HAP-1 (cell line): Measurements from ENCODE around the gene PF4V1.

ENCODE experiments used
- DNase-seq, 2 experiments: peaks; one replicate each; pipeline ENCODE4 v3.0.0-alpha.2; 2016 to 2020; ENCODE audit warnings: low spot score in 2 of 2
- H3K27me3 ChIP-seq: fragments of 250-450 bp; sonication (Bioruptor Pico); 2 replicates; pipeline ENCODE4 v1.5.1; 2020; ENCODE audit warnings: low read depth, mild to moderate bottlenecking, moderate library complexity
- H3K36me3 ChIP-seq: fragments of 250-450 bp; sonication (Bioruptor Pico); replicated peaks from 2 replicates; pipeline ENCODE4 v1.5.1; 2020; ENCODE audit warnings: mild to moderate bottlenecking
- H3K4me1 ChIP-seq: fragments of 250-450 bp; sonication (Bioruptor Pico); 2 replicates; pipeline ENCODE4 v1.5.1; 2020; ENCODE audit warnings: mild to moderate bottlenecking
- H3K4me3 ChIP-seq: fragments of 250-450 bp; sonication (Bioruptor Pico); 2 replicates; pipeline ENCODE4 v1.5.1; 2020; ENCODE audit warnings: mild to moderate bottlenecking, moderate library complexity
- H3K9me3 ChIP-seq: fragments of 250-450 bp; sonication (Bioruptor Pico); 2 replicates; pipeline ENCODE4 v1.5.1; 2020; ENCODE audit warnings: mild to moderate bottlenecking, moderate library complexity
- in situ Hi-C: fragments of 300-500 bp; cut with MboI; formaldehyde crosslinking; loops from 3 replicates; pipeline ENCODE4 v1.14.3; 2020; ENCODE audit warnings: low sequenced_read_pairs, inconsistent platforms, mixed read lengths

The PF4V1 gene

DNA sequence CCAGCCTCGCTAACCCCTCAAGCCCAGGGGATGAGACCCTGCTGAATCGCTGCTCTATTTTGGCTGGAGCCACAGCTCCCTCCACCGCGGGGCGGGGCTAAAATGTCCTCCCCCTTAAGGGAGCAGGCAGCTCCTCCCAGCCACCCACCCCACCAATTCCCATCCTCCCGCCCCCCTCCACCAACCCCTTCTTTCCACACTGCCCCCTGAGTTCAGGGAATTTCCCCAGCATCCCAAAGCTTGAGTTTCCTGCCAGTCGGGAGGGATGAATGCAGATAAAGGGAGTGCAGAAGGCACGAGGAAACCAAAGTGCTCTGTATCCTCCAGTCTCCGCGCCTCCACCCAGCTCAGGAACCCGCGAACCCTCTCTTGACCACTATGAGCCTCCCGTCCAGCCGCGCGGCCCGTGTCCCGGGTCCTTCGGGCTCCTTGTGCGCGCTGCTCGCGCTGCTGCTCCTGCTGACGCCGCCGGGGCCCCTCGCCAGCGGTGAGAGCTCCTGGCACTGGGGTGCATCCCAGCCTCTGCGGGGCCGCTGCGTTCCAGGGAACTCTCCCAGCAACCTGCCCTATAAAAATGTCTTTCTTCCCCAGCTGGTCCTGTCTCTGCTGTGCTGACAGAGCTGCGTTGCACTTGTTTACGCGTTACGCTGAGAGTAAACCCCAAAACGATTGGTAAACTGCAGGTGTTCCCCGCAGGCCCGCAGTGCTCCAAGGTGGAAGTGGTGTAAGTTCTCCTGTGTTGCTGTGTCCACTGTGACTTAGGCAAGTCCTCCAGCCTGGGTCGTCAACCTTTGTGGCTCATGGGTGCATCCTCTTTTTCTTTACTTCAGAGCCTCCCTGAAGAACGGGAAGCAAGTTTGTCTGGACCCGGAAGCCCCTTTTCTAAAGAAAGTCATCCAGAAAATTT lies 16.5 kb upstream of the PF4V1 start, which contains the start of gene CXCL6:
TSS of gene CXCL6 (plus strand) at position 306 of the 907 bp plus-strand sequence. CDS start at position 379, 73 bp downstream.
- DNase-seq: no peak
- in situ Hi-C loops: no loop called here
- Histone ChIP-seq H3K9me3 (no peaks in the 10 kb centered on the region), H3K4me3 (no peak within 1 kb of the TSS), H3K27me3 (no peaks in the 10 kb centered on the region; the same call in 1 of the 2 replicates), H3K36me3 (no peaks in the 10 kb centered on the region), H3K4me1 (no peaks in the 10 kb centered on the region)

DNA sequence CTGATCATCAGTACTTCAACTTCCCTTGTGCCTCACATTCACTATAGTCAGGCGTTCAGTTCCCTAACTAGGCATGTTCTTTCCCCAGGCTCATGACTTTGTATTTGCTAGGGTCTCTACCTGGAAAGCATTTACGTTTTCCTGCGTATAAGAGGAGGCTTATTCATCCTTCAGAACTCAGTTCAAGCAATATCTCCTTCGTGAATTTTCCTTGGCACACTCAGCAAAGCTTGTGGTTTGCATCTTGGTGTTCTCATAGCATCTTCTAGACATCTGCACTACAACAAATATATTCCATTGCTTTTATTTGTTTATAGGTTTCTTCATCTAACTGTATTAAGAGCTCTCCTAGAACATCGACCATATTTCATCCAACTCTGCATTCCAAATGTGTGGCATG lies 14.0 kb upstream of the PF4V1 start:
- DNase-seq: no peak
- no peaks in the 10 kb centered on the region for H3K4me1 ChIP-seq
- in situ Hi-C loops: no loop called here
- no peak overlapping the region for H3K4me3 ChIP-seq
- H3K27me3 ChIP-seq: no peaks in the 10 kb centered on the region; the same call in 1 of the 2 replicates
- H3K9me3 ChIP-seq: no peaks in the 10 kb centered on the region
- H3K36me3 ChIP-seq: no peaks in the 10 kb centered on the region

DNA sequence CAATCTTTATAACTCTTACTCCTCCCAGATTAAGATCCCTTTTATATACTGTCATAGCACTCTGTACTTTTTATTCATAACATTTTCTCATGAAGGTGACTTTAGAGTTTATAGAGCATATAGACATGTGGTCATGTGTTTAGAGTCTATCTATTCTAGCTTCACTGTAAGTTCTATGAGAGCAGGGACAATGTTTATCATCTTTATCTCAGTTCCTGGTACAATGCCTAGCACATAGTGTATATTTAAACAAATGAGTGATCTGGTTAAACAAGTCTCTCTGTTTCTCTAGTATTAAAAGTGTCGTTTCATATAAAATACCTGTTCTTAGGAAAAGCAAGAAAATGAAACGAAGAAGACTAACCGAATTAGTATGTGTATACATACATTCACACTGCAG lies 13.4 kb upstream of the PF4V1 start:
- in situ Hi-C loops: no loop called here
- Histone ChIP-seq H3K27me3 (no peaks in the 10 kb centered on the region; the same call in 1 of the 2 replicates), H3K4me1 (no peaks in the 10 kb centered on the region), H3K36me3 (no peaks in the 10 kb centered on the region), H3K4me3 (no peak overlapping the region), H3K9me3 (no peaks in the 10 kb centered on the region)
- DNase-seq: no peak

DNA sequence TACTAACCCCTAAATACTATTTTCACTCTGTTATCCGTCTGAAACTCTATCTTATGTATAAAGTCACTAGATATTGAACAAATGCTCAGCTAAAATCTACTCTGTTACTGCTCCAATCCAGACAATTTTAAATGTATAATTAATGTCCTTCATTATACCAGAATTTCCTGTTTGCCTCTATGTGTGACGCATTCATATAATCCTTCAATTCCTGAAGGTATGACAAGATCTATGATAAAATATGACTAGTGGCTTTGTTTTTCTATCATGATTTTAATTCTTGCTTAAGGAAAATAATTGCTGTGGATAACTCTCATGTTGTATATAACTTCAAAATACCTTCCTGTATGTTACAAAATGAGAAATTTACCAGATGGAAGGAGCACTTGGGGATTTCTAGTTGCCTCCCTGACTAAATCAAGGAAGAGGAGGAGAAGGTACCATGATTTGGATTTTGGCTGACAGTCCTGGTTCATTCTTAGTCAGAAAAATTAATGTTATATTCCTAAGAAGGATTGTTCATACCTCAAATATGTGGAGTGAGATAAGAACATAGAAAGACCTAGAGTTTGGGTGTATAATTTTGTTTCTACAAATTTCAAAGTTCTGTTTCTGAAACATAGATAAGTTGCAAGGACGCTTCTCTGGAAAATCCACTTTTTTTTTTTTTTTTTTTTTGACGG lies 11.7 kb upstream of the PF4V1 start:
- in situ Hi-C loops: no loop called here
- DNase-seq: no peak
- no peaks in the 10 kb centered on the region for H3K36me3 ChIP-seq

DNA sequence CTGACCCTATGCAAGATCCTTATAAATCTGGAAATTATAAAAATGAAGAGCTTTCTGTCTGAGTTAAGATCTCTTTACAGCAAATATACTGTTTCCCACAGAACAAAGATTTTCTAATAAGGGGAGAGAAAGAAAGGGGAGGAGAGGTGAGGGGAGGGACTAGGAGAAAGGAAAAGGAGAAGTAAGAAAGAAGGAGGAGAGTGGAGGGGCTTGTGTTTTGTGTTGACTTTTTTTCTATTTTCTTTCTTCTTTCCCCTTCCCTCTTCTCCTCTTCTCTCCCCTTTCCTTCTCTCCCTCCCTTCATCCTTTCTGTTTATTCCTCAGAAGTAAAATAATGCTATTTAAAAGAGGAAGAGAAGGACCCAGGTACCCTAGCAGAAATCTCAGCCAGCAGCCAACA lies 10.4 kb upstream of the PF4V1 start:
- in situ Hi-C loops: no loop called here
- Histone ChIP-seq H3K27me3 (no peaks in the 10 kb centered on the region; the same call in 1 of the 2 replicates), H3K4me3 (no peak overlapping the region), H3K4me1 (no peaks in the 10 kb centered on the region), H3K9me3 (no peaks in the 10 kb centered on the region), H3K36me3 (no peaks in the 10 kb centered on the region)
- DNase-seq: no peak

More for the DNA sequence above, 11.7 kb upstream of the PF4V1 start:
- no peaks in the 10 kb centered on the region; the same call in 1 of the 2 replicates for H3K27me3 ChIP-seq
- no peak overlapping the region for H3K4me3 ChIP-seq
- no peaks in the 10 kb centered on the region for H3K4me1 ChIP-seq
- no peaks in the 10 kb centered on the region for H3K9me3 ChIP-seq

DNA sequence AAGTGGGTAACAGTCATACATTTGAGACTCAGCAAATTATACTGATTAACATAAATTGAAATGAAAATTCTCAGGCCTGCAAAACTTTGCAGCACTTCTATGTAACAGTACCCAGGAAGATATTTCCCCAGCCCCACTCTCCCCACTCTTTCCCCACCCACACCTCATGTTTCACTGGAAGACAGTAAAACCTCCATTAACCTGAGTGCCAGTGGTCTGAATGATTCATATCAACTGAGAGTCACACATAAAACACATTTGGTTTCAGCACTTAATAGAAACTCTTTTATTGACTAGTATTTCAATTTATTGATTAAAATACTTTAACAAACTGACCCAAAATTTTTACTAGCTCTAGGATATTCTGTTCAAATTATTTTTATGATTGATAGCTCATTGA lies 9.7 kb upstream of the PF4V1 start:
- in situ Hi-C loops: no loop called here
- no peaks in the 10 kb centered on the region for H3K27me3 ChIP-seq
- H3K4me3 ChIP-seq: no peak overlapping the region
- H3K9me3 ChIP-seq: no peaks in the 10 kb centered on the region
- no peaks in the 10 kb centered on the region for H3K4me1 ChIP-seq
- no peaks in the 10 kb centered on the region for H3K36me3 ChIP-seq
- no peak for DNase-seq

DNA sequence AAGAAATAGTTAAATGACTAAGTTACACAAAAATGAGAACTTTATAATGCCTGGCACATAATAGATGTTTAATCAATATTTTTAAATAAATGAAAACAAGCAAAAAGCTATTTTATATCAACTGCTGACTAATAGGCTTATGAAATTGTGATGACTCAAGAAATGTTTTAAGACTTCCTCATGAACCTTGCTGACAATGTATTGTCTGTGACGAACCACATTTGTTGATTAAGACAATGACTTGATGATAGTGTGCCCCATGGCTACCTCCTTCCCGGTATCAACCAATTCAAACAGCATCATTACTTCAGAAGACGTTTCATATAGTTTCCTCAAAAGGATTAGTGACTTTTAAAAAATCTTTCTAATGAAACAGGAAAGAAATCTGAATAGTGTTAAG lies 8.8 kb upstream of the PF4V1 start:
- Histone ChIP-seq H3K36me3 (no peaks in the 10 kb centered on the region), H3K4me3 (no peak overlapping the region), H3K4me1 (no peaks in the 10 kb centered on the region), H3K9me3 (no peaks in the 10 kb centered on the region), H3K27me3 (no peaks in the 10 kb centered on the region)
- in situ Hi-C loops: no loop called here
- no peak for DNase-seq

DNA sequence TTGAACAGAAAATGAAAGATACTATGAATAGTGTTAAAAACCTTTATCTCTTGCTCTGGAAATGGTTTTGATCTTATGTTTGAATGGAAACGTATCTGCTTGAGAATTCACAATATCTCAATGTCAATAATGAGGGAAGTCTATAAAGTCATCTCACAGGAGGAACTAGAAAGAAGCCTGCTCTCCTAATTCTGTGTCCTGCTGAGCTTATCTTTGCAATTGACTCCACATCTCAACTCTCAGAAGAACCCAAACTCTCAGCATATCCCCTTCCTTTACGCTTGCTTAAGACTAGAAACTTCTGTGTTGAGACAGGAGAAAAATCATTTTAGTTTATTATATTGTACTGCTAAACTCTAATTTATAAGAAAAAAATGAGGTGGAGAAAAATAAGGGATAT lies 8.3 kb upstream of the PF4V1 start:
- in situ Hi-C loops: no loop called here
- H3K4me1 ChIP-seq: no peaks in the 10 kb centered on the region

DNA sequence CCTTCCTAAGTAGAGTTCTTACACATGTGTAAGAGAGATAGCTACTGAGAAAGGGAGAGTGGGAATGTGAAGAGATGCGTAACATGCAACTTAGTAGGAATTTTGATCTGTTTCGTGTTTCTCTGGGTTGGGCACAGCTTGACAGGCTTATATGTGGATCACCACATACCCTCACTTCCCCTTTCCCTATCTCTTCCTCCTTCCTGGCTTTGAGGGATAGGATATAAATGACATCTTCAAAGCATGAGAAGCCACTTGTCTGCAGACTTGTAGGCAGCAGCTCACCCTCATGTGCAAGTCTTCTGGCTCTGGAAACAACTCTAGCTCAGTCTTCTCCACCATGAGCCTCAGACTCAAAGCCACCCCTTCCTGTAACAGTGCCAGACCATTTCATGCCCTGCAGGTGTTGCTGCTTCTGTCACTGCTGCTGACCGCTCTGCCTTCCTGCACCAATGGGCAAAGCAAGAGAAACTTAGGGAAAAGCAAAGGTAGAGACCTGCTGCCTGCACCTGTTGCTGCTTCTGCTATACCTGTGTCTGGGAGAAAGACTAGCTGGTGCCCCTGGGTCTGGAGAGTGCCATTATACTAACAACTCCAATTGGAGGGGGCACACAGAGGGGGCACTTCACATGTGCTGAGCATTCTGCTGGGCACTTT lies 5.4 kb upstream of the PF4V1 start:
- H3K9me3 ChIP-seq: no peaks in the 10 kb centered on the region
- H3K27me3 ChIP-seq: no peaks in the 10 kb centered on the region
- H3K4me3 ChIP-seq: no peak overlapping the region
- H3K4me1 ChIP-seq: no peaks in the 10 kb centered on the region
- in situ Hi-C loops: no loop called here
- DNase-seq: no peak
- H3K36me3 ChIP-seq: no peaks in the 10 kb centered on the region

More for the DNA sequence above, 8.3 kb upstream of the PF4V1 start:
- no peak for DNase-seq
- H3K36me3 ChIP-seq: no peaks in the 10 kb centered on the region
- no peaks in the 10 kb centered on the region for H3K27me3 ChIP-seq
- H3K9me3 ChIP-seq: no peaks in the 10 kb centered on the region
- H3K4me3 ChIP-seq: no peak overlapping the region

DNA sequence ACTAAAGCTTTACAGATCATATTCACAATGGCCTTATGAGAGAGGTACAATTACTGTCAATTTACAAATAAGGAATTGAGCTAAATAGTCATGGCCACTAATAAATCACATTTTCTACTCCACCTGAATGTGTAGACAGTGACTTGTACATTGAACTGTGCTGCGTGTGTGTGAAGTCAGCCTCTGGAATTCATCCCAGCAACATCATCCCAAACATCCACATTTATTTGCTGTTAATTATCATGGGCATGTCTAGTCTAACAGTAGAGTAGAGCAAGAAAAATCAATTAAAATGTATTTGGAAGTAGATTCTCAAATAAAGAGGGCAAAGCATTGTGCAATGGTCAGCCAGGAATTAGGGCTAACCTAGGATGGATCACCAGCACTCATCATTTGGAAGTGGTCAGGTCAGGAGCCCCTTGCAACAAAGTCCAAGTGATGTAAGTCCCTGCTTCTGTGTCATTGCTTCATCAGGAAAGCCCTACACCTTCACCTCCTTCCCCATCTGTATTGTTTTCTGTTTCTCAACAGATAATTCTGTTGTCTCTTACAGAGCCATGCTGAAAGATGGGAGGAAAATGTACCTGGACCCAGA lies 4.8 kb upstream of the PF4V1 start:
- Histone ChIP-seq H3K9me3 (no peaks in the 10 kb centered on the region), H3K4me3 (no peak overlapping the region), H3K36me3 (no peaks in the 10 kb centered on the region), H3K27me3 (no peaks in the 10 kb centered on the region), H3K4me1 (no peaks in the 10 kb centered on the region)
- in situ Hi-C loops: no loop called here
- no peak for DNase-seq

DNA sequence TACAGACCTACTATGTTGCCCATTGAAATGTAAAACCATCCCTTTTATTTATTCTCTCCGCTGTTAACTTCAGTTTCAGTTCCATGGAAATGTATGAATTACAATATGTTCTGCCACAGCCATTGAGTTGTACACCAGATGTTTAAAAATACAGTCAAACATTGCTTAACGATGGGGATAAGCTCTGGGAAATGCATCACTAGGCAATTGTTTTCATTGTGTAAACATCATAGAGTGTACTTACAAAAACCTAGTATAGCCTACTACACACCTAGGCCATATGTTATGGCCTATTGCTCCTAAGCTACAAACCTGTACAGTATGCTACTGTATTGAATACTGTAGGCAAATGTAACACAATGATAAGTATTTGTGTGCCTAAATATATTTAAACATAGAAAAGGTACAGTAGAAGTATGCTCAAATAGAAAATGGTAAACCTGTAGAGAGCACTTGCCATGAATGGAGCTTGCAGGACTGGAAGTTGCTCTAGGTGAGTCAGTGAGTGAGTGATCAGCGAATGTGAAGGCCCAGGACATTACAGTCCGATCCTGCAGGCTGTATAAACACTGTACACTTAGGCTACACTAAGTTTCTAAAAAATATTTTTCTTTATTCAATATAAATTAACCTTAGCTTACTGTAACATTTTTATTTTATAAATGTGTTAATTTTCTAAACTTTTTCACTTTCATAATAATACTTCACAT lies 2.7 kb upstream of the PF4V1 start:
- Histone ChIP-seq H3K4me3 (no peak overlapping the region), H3K27me3 (no peaks in the 10 kb centered on the region), H3K9me3 (no peaks in the 10 kb centered on the region), H3K36me3 (no peaks in the 10 kb centered on the region), H3K4me1 (no peaks in the 10 kb centered on the region)
- DNase-seq: no peak
- in situ Hi-C loops: no loop called here

DNA sequence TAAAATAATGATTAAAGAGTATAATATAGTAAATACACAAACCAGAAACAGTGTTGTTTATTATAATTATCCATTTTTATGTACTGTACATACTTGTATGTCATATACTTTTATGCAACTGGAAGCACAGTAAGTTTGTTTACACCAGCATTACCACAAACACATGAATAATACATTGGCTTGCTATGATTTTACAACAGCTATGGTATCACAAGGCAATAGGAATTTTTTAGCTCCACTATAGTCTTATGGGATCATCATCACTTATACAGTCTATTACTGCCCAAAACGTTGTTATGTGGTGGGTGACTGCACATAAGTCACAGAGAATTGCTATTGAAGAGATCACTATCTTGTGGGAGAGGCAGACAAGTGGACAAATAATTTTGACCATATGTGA lies 1.8 kb upstream of the PF4V1 start:
- no peaks in the 10 kb centered on the region for H3K36me3 ChIP-seq
- no peak overlapping the region for H3K4me3 ChIP-seq
- in situ Hi-C loops: no loop called here
- H3K9me3 ChIP-seq: no peaks in the 10 kb centered on the region
- no peak for DNase-seq
- H3K4me1 ChIP-seq: no peaks in the 10 kb centered on the region
- H3K27me3 ChIP-seq: no peaks in the 10 kb centered on the region

DNA sequence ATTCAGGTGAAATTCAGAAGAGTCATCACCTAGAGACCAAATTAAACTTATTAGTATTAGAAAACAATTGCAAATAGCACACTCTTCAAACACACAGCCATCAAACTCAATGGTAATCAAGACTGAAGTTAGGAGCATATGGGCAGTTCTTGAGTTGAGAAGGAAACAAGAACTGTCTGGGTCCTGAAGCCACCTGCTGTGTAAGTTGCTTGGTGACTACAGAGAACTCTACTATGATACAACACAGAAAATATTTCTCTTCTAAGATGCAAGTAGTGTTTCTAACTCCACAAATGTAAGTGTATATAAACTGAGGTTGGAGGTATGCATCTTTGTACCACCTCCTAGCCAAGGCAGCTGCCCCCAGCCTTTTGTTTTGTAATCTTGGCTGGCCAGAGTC lies 325 bp upstream of the PF4V1 start:
- in situ Hi-C loops: no loop called here
- Histone ChIP-seq H3K4me1 (no peaks in the 10 kb centered on the region), H3K4me3 (no peak overlapping the region), H3K9me3 (no peaks in the 10 kb centered on the region), H3K27me3 (no peaks in the 10 kb centered on the region), H3K36me3 (no peaks in the 10 kb centered on the region)
- no peak for DNase-seq
